ENCODE measurements around the gene LRRC70.

DNA sequence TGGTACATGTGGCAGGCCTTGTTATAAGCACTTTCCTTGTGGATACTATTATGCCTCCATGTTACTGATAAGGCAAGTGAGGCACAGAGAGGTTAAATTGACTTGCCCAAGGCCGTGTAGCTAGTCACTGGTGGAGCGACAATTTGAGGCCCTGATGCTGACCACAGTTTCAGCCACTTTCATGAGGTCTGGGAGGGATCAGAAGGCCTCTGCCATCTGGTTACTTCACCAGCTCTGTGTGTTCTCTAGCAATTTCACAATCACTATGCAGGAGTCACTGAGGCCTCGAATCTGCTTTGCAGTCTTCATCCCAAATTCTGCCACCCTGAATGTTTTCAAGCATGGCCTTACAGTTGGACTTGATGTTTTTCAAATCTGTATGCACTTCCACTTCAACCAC, 9.1 kb downstream of the LRRC70 start:
- TF ChIP-seq, protein P1, sequence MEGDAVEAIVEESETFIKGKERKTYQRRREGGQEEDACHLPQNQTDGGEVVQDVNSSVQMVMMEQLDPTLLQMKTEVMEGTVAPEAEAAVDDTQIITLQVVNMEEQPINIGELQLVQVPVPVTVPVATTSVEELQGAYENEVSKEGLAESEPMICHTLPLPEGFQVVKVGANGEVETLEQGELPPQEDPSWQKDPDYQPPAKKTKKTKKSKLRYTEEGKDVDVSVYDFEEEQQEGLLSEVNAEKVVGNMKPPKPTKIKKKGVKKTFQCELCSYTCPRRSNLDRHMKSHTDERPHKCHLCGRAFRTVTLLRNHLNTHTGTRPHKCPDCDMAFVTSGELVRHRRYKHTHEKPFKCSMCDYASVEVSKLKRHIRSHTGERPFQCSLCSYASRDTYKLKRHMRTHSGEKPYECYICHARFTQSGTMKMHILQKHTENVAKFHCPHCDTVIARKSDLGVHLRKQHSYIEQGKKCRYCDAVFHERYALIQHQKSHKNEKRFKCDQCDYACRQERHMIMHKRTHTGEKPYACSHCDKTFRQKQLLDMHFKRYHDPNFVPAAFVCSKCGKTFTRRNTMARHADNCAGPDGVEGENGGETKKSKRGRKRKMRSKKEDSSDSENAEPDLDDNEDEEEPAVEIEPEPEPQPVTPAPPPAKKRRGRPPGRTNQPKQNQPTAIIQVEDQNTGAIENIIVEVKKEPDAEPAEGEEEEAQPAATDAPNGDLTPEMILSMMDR (IDR thresholded peaks at IDR 0.05 in 8 of 11, conservative IDR thresholded peaks at IDR 0.05 in 3 of 11) = no peak
- TF ChIP-seq POLR2AphosphoS5 (IDR thresholded peaks at IDR 0.05) (no peak), POLR2A (IDR thresholded peaks at IDR 0.05) (no peak)
